GM21619 (cell line): ENCODE data around the gene COTL1.
"Not testable (repeated sequence)": the region's sequence is repeated elsewhere in the genome, so short reads cannot be mapped to it uniquely, and the experiment has no call there.

Experiments
- ATAC-seq: cut with Tn5 transposase; IDR thresholded peaks from one replicate; pipeline ENCODE4 v1.9.1; 2021; ENCODE audit not compliant: unreplicated experiment

COTL1 gene

DNA sequence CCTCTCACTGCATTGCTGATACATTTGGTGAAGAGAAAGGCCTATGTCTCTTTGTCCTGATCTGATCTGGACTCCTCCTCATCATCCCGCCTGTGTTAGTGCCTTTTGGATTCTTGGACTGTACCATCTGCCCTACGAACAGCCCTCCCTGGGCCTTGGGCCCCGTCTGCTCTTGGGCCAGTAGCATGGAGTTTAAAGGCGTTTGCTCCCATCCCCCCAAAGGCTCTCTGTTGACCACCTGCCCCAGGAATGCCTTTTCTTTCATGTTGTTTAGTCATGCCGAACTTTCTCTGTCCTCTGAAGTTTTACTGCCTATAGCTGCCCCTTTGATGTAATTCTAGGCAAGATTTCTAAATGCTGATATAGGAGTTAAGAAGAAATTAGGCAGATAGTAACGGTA is 82.5 kb downstream of the COTL1 start:
- ATAC-seq: no peak

DNA sequence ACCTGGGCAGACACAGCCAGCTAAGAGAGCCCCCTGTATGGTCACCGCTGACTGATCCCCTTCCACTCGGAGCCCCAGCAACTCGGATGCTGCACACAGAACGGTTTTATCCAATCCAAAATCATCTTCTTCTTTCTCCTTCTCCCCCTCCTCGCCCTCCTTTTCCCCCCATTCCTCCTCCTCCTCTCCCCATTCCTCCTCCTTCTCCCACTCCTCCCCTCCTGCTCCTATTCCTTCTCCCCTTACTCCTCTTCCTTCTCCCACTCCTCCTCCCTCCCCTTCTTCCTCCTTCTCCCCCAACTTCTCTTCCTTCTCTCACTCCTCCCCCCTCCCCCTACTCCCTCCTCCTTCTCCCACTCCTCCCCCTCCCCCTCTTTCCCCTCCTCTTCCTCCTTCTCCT is 83.1 kb downstream of the COTL1 start:
- no peak for ATAC-seq

DNA sequence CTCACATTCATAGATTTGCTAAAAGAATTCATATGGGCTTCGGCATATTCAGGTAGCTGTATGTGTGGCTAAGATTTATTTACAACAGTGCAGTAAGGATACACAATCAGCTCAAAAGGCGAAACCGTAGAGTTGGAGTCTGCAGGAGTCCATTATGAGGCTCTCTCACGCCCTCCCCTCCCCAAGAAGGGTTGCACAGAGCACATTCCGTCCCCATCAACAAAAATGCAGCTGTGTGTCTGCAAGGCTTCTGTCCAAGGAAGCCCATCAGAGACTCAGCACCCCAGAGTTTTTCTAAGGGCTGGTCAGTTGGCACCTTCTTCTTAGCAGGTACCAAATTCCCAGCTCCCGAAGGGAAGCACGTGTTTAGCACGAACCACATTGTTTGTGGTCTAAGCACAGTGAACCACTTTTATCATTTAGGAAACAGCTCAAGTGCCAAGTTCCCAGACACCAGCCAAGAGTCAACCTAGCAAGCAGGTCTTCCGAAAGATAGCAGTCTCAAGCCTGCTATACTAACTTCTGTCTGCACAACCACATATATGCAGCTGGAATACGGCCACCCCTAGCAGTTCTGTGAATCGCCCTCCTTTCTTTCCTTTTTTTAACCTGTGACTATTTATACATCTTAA is 84.9 kb downstream of the COTL1 start:
- ATAC-seq: no peak

DNA sequence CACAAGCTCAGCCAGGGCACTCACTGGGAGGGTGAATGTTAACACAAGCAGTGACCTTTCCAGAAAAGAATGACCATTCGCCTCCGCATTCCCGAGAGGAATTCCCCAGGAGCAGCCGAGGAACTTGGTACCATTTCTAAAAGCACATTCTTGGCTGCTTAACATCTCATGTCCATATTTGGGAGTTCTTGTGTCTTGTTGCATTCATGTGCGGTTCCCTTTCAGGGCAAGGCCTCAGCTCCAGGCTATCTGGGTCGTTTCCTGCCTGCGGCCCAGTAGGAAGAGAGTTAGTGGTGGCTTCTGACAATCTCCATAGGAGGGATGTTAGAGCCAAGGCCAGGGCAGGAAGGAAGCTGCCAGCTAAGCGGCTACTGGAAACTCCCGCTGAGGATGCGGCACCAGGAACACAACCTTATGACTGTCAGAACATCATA is 85.6 kb downstream of the COTL1 start:
- no peak for ATAC-seq

DNA sequence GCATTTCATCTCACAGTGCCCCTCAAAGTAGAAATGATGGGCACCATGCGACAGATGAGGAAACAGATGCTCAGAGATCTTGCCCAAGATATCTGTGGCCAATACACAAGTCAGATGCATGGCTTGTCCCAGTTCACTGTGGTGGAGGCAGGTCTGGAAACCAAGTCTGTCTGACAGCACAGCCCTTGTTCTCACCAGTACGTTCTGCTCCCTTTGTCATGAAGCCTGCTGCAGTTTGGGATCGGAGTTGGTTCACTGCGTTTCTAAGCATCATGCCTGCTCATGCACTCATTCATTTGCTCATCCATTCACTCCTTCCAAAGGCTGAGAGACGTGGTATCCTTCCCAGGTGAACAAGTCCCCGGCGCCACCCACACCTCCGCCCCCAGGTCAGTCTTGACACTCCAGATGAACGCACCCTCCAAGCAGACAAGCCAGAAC is 86.2 kb downstream of the COTL1 start:
- ATAC-seq: no peak

DNA sequence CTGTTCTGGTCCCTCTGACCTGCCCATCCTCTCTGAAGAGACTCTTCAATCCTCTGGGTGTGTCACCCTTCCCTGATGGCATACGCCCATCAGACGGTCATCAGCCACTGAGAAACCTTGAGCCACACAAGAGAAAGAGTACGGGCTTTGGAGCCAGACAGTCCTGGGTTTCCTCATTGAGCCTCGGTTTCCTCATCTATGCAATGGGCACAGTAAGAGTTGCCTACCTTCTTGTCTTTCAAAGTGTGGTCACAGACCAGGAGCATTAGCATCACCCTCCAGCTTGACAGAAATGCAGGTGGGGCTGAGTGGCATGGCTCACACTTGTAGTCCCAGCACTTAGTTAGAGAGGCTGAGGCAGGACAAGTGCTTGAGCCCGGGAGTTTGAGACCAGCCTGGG is 87.3 kb downstream of the COTL1 start:
- no peak for ATAC-seq

DNA sequence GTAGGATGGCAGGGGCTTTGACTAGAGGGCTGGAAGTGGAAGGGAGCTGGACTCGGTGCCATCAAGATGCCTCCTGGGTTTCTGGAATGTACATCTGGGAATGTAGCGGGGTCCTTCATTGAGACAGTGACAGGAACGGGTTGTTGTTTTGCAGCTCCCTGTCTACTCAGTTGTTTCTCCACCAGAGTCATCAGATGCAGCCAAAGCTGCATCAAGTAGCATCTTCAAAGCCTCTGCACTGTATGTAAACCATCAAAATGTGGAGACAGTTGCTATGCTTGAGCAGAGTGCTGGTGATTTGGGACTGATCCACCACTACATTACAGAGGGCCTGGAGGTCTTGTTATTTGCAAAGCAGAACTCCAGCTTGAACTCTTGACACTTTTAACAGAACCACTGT is 88.3 kb downstream of the COTL1 start:
- no peak for ATAC-seq

DNA sequence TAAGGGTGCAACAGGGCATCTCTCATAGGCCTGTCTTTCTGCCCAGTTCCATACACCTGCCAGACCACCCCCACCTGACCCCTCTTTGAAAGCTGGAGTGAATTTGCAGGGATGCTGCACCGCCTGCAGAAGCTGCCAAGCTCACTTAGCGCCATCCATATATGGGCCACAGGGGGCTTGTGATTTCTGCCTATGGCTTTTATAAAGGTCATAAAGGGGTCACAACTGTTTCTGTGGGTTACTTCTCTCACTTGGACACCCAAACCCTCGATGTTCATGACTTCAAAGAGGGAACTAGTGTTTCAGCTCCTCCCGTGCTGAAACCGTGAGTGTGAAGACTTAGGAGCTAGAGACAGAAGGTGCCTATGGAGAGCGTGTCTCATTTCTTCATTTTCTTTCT is 89.6 kb downstream of the COTL1 start:
- no peak for ATAC-seq

DNA sequence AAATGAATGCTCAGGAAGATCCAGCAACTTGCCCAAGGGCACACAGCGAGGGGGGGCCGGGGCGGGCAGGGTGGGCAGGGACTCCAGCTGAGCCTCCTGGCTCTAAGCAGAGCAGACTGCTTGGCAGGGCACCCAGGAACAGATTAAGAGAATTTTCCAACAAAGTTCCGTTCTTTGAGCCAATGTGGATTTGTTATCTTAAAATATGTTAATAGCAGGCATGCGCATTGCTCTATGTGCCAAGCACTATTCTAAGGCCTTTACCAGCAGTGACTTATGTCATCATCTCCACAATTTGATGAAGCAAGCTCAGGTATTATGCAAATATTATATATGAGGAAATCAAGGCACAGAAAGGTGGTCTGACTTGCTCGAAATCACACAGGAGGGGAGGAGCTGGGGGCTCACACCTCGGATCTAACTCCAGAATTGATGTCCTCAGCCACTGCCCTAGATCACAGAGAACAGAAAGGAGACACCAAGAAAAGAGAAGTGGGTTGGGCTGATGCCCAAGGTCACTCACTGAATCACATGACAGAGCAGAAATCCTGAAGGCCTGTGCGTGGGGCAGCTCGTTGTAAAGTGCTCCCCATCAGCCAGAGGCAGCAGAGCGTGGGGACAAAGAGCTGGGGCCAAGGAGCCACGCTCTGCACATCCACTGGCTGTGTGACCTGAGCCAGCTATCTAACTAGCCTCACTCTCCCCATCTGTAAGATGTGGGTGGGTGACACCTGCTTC is 90.2 kb downstream of the COTL1 start:
- no peak for ATAC-seq

DNA sequence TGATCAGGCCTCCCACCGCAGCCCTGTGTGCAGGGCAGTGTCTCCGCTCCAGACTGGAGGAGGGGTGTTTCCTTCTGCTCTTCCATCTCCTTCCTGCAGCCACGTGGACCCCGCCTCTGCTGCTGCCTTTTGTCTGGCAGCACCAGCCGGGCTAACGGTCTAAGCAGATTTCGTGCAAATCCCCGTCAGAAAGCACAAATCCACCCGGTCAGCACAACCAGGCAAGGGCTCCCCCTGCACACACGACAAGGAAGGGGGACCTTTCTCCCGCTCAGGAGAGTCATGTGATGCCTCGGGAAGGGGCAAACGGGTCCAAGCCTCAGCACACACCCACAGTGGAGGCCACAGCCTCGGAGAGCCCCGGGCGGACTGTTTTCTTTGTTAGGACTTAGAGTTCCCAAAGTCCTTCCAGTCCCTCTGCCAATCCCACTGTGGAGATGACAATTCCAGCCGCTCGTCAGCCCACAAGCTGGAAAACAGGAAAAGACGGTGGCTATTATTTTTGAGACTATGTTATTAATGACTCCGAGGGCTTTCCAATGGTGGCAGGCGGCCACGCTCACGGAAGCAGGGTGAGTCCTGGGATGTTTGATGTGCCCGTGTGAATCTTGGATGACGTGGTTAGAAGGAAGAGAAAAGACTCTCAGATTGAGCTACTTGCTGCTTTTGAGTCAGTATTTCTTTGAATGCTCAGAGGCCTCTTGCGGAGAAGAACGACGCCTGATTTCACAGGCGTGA is 90.9 kb downstream of the COTL1 start:
- ATAC-seq: no peak

DNA sequence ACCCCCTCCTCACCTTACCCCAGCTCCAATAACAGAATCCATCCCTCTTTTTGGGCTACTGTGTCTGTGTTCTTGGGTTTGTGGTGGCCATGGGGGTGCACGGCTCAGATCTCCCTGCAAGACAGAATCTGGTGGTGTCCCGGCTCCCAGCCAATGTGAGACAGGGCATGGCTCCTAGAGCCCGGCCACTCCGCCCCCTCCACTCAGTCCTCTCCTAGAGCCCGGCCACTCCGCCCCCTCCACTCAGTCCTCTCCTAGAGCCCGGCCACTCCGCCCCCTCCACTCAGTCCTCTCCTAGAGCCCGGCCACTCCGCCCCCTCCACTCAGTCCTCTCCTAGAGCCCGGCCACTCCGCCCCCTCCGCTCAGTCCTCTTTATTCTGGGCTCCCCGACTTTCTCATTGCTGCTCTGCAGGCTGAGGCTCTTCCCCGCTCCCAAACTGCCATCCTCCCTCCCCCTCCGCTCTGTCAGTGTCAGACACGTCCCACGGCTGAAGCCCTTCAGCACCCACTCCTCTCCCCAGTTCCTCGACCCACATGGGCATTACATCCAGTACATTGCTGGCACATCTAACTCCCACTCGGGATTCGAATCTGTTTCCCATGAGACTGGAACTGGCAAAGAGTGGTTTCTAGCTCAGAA is 92.8 kb downstream of the COTL1 start:
- not testable (repeated sequence) for ATAC-seq

DNA sequence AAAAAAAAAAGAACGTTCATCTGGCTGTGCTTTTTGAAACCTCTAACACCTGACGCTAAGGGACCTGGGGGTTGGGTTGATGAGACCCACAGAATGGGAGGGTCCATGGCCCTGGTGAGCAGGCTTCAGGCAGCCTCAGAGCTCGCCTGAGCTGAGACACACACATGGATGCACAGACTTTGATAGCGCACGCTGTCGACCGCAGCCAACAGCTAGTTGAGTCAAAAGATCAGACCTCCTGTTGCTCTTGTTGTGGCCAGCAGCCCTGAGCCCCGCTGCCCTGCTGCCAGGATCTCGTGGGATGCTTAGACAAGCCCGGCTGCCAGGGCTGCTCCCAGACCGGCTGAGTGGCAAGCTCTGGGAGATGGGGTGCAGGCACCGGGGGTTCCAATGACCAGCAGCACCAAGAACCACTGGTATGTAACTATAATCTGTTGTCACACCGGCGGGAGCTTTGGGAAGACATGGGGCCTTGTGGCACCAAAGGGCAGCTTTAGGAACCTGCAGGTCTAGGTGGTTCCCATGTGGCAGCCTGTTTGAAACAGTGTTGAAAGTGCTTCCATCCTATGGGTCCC is 93.4 kb downstream of the COTL1 start:
- no peak for ATAC-seq

DNA sequence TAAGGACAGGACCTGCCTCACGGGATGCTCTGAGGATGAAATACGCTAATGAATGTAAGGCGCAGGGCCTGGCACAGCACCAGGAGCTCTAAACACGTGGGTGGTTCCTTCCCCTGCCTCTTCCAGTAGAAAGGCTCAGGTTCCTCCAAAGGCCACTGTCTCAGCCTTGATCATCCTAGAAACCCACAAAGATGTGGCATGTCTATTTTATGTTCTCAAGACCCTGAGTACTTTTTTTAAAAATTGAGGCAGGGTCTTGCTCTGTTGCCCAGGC is 96.4 kb downstream of the COTL1 start:
- ATAC-seq: no peak

DNA sequence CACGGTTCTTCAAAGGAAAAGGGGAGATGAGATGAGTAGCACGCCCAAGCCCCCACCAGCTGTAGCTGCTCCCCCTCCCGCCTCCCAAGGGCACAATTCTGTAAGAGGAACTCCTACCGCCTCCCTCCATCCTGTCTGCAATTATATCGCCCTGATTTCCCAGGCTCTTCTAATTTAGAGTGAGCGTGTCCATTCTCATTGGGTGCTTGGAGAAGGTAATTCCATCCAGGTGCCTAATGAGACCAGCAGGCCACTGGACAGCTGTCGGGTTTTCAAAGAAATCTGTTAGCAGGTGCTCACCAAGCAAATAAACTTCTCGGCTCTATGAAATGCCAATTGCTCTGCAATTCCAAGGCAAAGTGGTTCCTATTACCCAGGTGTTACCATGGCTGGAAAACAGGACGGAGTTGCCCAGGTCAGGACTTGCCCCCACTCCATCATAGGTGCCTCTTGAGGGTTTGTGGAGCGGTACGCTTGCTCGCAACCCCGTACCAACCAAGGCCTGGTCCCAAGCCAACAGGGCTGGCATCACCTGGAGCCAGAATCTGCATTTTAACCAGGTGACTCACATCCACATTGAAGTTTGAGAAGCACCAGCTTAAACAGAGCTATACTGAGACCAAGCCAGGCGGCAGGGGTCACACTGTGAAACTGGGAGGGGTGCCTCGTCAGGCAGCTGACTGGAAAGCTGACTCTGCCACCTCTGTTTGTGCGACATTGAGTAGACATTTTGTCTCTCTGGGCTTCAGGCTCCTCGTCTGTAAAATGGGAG is 97.0 kb downstream of the COTL1 start:
- ATAC-seq: no peak

DNA sequence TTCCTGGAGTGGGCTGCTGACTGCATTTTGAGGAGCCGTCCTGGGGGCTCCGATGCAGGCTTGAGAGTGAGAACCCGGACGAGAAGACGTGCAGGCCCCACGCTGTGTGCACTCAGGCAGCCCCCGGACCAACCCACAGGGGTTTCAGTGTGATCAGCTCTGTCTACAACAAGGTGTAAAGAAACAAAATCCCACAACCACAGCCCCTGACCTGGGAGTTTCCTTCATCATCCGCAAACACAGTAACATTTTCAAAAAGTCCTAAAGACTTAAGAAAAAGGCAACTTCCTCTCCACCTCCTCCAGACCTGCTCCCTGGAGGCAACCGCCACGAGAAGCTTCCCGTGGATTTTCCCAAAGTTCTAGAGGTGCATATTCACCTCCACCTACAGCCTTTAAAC is 98.0 kb downstream of the COTL1 start:
- no peak for ATAC-seq

DNA sequence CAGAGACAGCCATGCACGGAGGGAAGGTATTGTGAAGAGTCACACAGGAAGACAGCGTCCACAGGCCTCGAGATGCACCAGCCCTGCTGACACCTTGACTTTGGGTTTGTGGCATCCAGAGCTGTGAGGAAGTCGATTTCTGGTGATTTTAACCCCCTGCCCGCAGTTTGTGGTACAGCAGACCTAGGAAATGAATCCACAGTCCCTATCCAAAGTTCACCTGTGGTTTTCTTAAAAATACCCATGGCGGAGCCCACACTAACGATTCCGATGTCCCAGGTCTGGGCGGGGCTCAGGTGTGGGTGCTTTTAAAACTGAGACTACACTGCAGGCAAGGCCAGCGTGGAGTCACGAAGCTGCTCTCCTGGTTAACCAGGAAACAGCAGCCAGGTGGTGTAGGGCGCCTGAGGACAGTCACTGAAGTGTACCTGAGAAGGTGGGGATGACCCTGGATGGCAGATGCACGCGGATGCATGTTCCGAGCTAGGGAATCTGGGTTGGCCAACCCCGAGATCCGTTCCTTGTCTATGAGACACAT is 99.0 kb downstream of the COTL1 start:
- no peak for ATAC-seq

DNA sequence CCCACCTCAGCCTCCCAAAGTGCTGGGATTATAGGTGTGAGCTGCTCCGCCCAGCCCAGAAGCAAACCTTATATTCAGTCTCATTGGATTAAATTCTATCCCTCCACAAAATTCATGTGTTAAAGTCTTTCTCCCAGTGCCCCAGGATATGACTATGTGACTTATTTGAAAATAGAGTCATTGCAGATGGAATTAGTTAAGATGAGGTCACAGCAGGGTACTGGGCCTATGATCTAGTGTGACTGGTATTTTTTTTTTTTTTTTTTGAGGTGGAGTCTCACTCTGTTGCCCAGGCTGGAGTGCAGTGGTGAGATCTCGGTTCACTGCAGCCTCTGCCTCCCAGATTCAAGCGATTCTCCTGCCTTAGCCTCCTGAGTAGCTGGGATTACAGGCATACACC is 99.7 kb downstream of the COTL1 start:
- ATAC-seq: not testable (repeated sequence)

DNA sequence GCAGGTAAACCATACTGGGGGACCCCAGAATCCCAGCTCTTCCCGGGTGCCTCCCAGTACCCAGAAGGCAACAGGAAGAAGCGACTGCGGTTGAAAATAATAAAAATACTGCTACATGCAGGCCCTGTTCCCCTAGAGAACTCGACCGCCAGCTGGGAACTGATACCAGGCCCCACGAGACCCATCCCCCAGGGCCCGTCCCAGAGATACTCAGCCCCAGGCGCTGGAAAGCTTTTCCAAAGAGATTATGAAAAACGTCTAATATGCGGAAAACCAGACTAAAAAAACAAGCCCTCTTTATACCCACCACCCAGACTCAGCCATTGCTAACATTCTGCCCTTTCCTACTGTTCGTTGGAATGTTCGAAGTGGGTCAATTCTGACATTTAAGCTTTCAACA is 100.5 kb downstream of the COTL1 start:
- ATAC-seq: no peak
